CD4-positive, alpha-beta T cell treated with Interleukin-17A for 1 hour (primary cell): ENCODE data around the gene MTX2.

Experiments used
- DNase-seq: peaks from one replicate; pipeline ENCODE4 v3.0.0-alpha.2; 2020

MTX2 gene

GRCh38 chr2:176383836-176384442 lies 114.7 kb downstream of the MTX2 start:
- no peak for DNase-seq

GRCh38 chr2:176385219-176385759 lies 116.0 kb downstream of the MTX2 start:
- DNase-seq, result no peak

DNA sequence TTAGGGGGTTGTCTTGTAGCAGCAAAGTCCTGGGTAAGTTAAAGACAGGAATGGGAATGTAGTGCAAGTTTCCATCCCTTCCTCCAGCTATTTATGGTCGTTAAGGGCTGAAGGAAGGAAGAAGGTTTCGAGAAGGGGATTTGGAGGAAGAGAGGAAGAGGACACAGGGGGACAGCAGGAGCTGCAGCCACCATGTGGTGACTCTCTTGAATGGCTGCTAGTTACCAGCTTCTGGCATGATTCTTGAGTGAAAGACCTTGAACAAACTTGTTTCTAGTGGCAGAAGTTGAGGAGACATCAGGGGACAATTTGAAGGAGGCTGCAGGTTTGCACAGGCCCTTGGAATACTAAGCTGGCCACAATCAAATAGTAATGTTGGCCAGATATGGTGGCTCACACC lies 116.6 kb downstream of the MTX2 start:
- no peak for DNase-seq
